Neural cell (in vitro differentiated cells): ENCODE data around the gene RBMXL2.

Experiments used
- EP300 ChIP-seq: fragments of 450-650 bp; conservative IDR thresholded peaks from 2 replicates; pipeline ENCODE4 v1.6.1; 2014; ENCODE audit warnings: antibody characterized with exemption, mild to moderate bottlenecking, moderate library complexity; ENCODE audit not compliant: poor library complexity, severe bottlenecking
- EZH2 ChIP-seq: fragments of 200-600, 300-800 bp; shearing (Covaris generic), sonication (generic); IDR thresholded peaks from 2 replicates; pipeline ENCODE4 v1.6.1; 2014; ENCODE audit warnings: antibody characterized with exemption, low read length, borderline replicate concordance, mild to moderate bottlenecking; ENCODE audit not compliant: insufficient read depth, poor library complexity, severe bottlenecking
- MXI1 ChIP-seq: fragments of 450-650 bp; conservative IDR thresholded peaks from 2 replicates; pipeline ENCODE4 v1.6.1; 2014; ENCODE audit warnings: antibody characterized with exemption, mild to moderate bottlenecking; ENCODE audit not compliant: poor library complexity, severe bottlenecking
- POLR2AphosphoS5 ChIP-seq: IDR thresholded peaks from 2 replicates; pipeline ENCODE4 v1.6.1; 2012
- RAD21 ChIP-seq: fragments of 450-650 bp; conservative IDR thresholded peaks from 2 replicates; pipeline ENCODE4 v1.6.1; 2014; ENCODE audit warnings: antibody characterized with exemption, mild to moderate bottlenecking, moderate library complexity
- SMC3 ChIP-seq: fragments of 450-650 bp; conservative IDR thresholded peaks from 2 replicates; pipeline ENCODE4 v1.6.1; 2014; ENCODE audit warnings: antibody characterized with exemption, mild to moderate bottlenecking, moderate library complexity; ENCODE audit not compliant: poor library complexity
- TAF1 ChIP-seq: IDR thresholded peaks from 2 replicates; pipeline ENCODE4 v1.6.1; 2012; ENCODE audit warnings: low read depth
- TF ChIP-seq, protein P1 (sequence below): fragments of 450-650 bp; IDR thresholded peaks from 2 replicates; pipeline ENCODE4 v1.5.1; 2014; ENCODE audit warnings: antibody characterized with exemption, mild to moderate bottlenecking, moderate library complexity; ENCODE audit not compliant: poor library complexity, severe bottlenecking
- TF ChIP-seq, protein P2 (sequence below): IDR thresholded peaks from 2 replicates; pipeline ENCODE4 v1.6.1; 2012; ENCODE audit warnings: borderline replicate concordance

DNA sequence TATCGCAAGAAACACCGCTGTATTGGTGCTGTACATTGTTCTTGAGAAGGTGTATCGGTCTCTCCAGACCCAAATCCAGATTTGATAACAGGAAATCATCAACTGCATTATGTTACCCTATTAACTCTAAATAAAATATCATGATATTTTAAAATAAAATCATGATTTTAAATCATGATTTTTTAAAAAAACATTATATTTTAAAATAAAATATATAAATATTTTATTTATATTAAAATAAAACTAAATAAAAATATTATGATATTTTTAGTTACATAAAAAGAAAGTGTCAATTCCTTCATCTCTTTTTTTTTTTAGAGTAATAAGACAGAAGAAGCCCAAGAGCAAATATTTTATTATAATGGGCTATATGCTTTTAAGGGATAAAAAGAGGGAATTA is 27.6 kb downstream of the RBMXL2 start:
- TF ChIP-seq, protein P1, sequence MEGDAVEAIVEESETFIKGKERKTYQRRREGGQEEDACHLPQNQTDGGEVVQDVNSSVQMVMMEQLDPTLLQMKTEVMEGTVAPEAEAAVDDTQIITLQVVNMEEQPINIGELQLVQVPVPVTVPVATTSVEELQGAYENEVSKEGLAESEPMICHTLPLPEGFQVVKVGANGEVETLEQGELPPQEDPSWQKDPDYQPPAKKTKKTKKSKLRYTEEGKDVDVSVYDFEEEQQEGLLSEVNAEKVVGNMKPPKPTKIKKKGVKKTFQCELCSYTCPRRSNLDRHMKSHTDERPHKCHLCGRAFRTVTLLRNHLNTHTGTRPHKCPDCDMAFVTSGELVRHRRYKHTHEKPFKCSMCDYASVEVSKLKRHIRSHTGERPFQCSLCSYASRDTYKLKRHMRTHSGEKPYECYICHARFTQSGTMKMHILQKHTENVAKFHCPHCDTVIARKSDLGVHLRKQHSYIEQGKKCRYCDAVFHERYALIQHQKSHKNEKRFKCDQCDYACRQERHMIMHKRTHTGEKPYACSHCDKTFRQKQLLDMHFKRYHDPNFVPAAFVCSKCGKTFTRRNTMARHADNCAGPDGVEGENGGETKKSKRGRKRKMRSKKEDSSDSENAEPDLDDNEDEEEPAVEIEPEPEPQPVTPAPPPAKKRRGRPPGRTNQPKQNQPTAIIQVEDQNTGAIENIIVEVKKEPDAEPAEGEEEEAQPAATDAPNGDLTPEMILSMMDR, result no peak
- TF ChIP-seq POLR2AphosphoS5 (no peak), EP300 (no peak), MXI1 (no peak), EZH2 (no peak), RAD21 (no peak), SMC3 (no peak), TAF1 (no peak)
- TF ChIP-seq, protein P2, sequence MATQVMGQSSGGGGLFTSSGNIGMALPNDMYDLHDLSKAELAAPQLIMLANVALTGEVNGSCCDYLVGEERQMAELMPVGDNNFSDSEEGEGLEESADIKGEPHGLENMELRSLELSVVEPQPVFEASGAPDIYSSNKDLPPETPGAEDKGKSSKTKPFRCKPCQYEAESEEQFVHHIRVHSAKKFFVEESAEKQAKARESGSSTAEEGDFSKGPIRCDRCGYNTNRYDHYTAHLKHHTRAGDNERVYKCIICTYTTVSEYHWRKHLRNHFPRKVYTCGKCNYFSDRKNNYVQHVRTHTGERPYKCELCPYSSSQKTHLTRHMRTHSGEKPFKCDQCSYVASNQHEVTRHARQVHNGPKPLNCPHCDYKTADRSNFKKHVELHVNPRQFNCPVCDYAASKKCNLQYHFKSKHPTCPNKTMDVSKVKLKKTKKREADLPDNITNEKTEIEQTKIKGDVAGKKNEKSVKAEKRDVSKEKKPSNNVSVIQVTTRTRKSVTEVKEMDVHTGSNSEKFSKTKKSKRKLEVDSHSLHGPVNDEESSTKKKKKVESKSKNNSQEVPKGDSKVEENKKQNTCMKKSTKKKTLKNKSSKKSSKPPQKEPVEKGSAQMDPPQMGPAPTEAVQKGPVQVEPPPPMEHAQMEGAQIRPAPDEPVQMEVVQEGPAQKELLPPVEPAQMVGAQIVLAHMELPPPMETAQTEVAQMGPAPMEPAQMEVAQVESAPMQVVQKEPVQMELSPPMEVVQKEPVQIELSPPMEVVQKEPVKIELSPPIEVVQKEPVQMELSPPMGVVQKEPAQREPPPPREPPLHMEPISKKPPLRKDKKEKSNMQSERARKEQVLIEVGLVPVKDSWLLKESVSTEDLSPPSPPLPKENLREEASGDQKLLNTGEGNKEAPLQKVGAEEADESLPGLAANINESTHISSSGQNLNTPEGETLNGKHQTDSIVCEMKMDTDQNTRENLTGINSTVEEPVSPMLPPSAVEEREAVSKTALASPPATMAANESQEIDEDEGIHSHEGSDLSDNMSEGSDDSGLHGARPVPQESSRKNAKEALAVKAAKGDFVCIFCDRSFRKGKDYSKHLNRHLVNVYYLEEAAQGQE, result no peak
